MCF 10A (cell line): Measurements from ENCODE around the gene ATXN7L1. TPM values are rescaled to one million over a fixed set of nuclear protein-coding genes. Genes with fewer than 3 reads are reported as not detected.

ENCODE experiments used
- BruUV-seq: library from RNA; stranded (reverse); fragments of 400-500 nt; replicated peaks from 2 replicates; lab custom pipeline; 2021; lab: Mats Ljungman, UMichigan
- CTCF ChIA-PET: fragments of 300-600 bp; sonication (Branson Sonifier 250); formaldehyde crosslinking; extraction: SDS; loops from one replicate; lab custom pipeline; 2021; ENCODE audit warnings: antibody characterized with exemption, inconsistent platforms; lab: Yijun Ruan, JAX
- POLR2A ChIA-PET: fragments of 300-600, 350-650 bp; sonication (Branson Sonifier 250); formaldehyde crosslinking; extraction: SDS; loops from one replicate; lab custom pipeline; 2020; ENCODE audit warnings: antibody characterized with exemption, inconsistent platforms; lab: Yijun Ruan, JAX
- DNase-seq: peaks from one replicate; pipeline ENCODE4 v3.0.0-alpha.2; 2018; ENCODE audit not compliant: unreplicated experiment
- H3K27ac Mint-ChIP-seq: one replicate; pipeline ENCODE4 v1.8.0; 2022; ENCODE audit warnings: mild to moderate bottlenecking, low read depth, mixed read lengths; ENCODE audit not compliant: unreplicated experiment
- H3K27me3 Mint-ChIP-seq: one replicate; pipeline ENCODE4 v1.8.0; 2022; ENCODE audit warnings: mixed read lengths; ENCODE audit not compliant: insufficient read depth, unreplicated experiment
- H3K36me3 Mint-ChIP-seq: one replicate; pipeline ENCODE4 v1.8.0; 2022; ENCODE audit warnings: mild to moderate bottlenecking, moderate library complexity, mixed read lengths; ENCODE audit not compliant: insufficient read depth, unreplicated experiment
- H3K4me1 Mint-ChIP-seq: one replicate; pipeline ENCODE4 v1.8.0; 2022; ENCODE audit warnings: mixed read lengths; ENCODE audit not compliant: insufficient read depth, unreplicated experiment
- H3K4me3 Mint-ChIP-seq: one replicate; pipeline ENCODE4 v1.8.0; 2022; ENCODE audit warnings: mild to moderate bottlenecking, moderate library complexity, mixed read lengths; ENCODE audit not compliant: unreplicated experiment
- H3K9me3 Mint-ChIP-seq: one replicate; pipeline ENCODE4 v1.8.0; 2022; ENCODE audit warnings: mixed read lengths; ENCODE audit not compliant: unreplicated experiment
- intact Hi-C: fragments of 100-400 bp; cut with micrococcal nuclease; formaldehyde crosslinking; loops from 2 replicates; pipeline ENCODE4 v1.14.1; 2022
- total RNA-seq: library from RNA; stranded (reverse); gene quantifications from 2 replicates; pipeline ENCODE4 v1.2.3, GENCODE V29; 2022
- TF ChIP-seq, protein P1 (sequence below): fragments of 200-600 bp; IDR thresholded peaks from one replicate; pipeline ENCODE4 v1.8.0; 2022; ENCODE audit warnings: antibody characterized with exemption, mild to moderate bottlenecking; ENCODE audit not compliant: unreplicated experiment

Gene ATXN7L1
- total RNA-seq, 1 experiment from 2014 or later: 10.0 TPM

DNA sequence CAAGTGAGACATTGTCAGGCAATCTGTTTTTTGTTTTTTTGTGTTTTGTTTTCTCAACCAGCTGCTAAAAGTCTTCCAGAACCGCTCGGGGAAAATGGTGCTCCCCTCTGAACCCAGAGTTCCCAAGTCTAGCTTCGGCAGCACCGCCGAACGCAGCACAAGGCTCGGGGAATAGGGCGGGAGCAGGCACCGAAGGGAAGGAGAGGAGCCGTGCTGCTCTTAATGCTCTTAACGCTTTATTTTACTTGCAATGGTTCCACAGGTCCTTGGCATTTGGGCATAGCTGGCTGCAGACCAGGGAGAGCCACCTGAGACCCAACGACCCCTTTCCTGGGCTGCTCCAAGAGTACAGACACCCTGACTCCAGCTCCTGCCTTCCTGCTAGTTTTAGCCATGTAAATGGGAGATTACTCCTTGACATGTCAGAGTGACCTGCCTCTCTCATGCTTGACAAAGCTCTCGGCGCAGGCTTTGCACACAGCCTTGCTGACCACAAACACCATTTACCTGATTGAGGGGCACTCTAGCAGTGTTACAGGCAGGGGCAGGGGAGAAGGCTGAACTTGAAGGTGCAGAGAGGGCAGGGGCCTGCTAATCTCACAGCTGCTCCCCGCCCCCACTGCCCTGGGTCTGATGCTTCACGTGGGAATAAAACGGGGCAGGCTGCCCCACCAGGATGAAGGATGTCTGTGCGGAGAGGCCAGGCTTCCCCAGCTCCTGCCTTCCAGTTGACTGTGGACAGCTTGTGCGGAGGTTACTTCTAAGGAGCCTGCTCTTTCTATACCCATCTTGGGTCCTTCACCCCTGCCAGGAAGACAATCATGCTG lies 236.5 kb downstream of the ATXN7L1 start:
- CTCF ChIA-PET: interaction anchor here (0.6 to 1.1 kb wide), 2 partner anchors 12 to 63 kb away, joined by 3 read pairs; no protein-coding TSS in a partner anchor
- Mint-ChIP-seq H3K4me3 (no peak overlapping the region), H3K9me3 (no peaks in the 10 kb centered on the region), H3K36me3 (peaks cover 7% of the 10 kb centered on the region), H3K27me3 (no peaks in the 10 kb centered on the region), H3K4me1 (no peaks in the 10 kb centered on the region), H3K27ac (no peak overlapping the region)
- no TSS peak for BruUV-seq
- no peak for DNase-seq
- POLR2A ChIA-PET: no interaction called here
- intact Hi-C loops: no loop called here
- TF ChIP-seq, protein P1, sequence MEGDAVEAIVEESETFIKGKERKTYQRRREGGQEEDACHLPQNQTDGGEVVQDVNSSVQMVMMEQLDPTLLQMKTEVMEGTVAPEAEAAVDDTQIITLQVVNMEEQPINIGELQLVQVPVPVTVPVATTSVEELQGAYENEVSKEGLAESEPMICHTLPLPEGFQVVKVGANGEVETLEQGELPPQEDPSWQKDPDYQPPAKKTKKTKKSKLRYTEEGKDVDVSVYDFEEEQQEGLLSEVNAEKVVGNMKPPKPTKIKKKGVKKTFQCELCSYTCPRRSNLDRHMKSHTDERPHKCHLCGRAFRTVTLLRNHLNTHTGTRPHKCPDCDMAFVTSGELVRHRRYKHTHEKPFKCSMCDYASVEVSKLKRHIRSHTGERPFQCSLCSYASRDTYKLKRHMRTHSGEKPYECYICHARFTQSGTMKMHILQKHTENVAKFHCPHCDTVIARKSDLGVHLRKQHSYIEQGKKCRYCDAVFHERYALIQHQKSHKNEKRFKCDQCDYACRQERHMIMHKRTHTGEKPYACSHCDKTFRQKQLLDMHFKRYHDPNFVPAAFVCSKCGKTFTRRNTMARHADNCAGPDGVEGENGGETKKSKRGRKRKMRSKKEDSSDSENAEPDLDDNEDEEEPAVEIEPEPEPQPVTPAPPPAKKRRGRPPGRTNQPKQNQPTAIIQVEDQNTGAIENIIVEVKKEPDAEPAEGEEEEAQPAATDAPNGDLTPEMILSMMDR: no peak

DNA sequence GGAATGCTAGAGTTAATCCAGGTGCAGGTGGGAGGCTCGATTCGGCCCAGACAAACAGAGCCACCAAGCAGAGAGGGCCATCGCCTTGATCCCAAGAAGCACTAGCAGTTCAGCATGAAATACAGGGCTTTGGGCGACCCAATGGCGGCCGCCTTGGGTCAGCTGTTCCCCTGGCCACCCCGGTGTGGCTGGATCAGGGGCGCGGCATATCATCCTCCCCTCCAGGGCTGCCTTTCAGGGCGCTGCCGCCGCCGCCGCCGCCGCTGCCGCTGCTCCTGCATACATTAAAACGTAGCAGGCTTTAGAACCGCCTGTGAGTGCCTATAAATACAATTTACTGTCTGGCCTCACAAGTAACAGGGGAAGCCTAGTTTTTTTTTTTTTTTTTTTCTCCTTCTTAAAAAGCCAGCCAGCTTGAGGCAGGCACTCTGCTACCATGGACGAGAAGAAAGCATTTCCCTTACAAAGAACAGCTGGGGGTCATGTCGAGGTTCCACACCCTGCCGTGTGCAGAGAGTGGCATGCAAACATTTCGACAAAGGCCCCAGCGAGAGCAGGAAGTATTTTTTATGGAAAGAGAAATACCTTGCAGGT lies 237.4 kb downstream of the ATXN7L1 start:
- intact Hi-C loops: no loop called here
- Mint-ChIP-seq H3K27ac (no peak overlapping the region), H3K9me3 (no peaks in the 10 kb centered on the region), H3K4me3 (no peak overlapping the region), H3K4me1 (no peaks in the 10 kb centered on the region), H3K36me3 (peaks cover 10% of the 10 kb centered on the region), H3K27me3 (no peaks in the 10 kb centered on the region)
- CTCF ChIA-PET: interaction anchor here (1.1 kb wide), 1 partner anchor 13 kb away, joined by 3 read pairs; no protein-coding TSS in a partner anchor
- POLR2A ChIA-PET: no interaction called here
- DNase-seq: no peak
- no TSS peak for BruUV-seq
- TF ChIP-seq, protein P1: no peak

DNA sequence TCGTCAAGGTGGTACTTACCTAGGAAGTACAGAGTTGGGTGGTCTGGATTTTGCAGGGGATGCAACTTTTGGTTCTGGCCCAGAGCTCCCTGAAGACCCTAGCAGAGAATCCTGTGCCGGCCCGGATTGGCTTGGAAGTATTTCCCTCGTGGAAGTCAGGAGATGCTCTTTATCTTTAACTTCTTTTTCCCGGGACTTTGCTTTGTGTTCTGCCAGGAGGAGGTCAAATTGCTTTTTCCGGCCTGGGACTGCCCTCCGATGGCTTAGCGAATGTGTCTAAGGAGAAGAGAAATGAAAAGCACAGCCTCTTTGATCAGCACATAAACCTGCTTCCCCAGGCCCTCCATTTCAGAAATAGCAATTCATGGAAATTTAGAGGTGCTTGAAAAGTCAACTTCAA lies 238.1 kb downstream of the ATXN7L1 start:
- H3K27me3 Mint-ChIP-seq: no peaks in the 10 kb centered on the region
- H3K36me3 Mint-ChIP-seq: peaks cover 13% of the 10 kb centered on the region
- H3K27ac Mint-ChIP-seq: no peak overlapping the region
- CTCF ChIA-PET: no interaction called here
- TF ChIP-seq, protein P1: no peak
- BruUV-seq: no TSS peak
- no peaks in the 10 kb centered on the region for H3K9me3 Mint-ChIP-seq
- no peak for DNase-seq
- H3K4me3 Mint-ChIP-seq: no peak overlapping the region
- POLR2A ChIA-PET: no interaction called here
- no peaks in the 10 kb centered on the region for H3K4me1 Mint-ChIP-seq
- intact Hi-C loops: no loop called here

DNA sequence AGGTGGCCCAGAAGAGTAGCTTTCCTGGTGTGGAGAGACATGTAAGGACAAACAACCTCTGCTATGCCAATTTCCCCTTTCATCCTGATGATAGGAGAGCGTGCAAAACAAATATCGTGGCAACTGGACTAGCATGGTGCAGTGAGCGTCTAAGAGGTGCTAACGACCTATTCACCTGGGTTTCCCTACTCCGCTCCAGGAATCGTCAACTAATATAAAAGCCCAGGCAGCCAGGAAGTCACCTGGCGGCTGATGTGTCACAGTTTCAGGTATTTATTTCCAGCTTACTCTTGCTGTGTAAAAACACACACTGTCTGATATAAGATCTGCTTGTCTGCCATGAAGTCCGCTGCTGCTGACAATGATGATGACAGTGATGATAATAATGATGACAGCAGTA lies 238.6 kb downstream of the ATXN7L1 start:
- CTCF ChIA-PET: interaction anchor here (1.5 kb wide), 1 partner anchor 405 kb away, joined by 5 read pairs; no protein-coding TSS in a partner anchor

More for the DNA sequence above, 238.6 kb downstream of the ATXN7L1 start:
- POLR2A ChIA-PET: no interaction called here
- no peaks in the 10 kb centered on the region for H3K9me3 Mint-ChIP-seq
- H3K27me3 Mint-ChIP-seq: no peaks in the 10 kb centered on the region
- BruUV-seq: no TSS peak
- H3K27ac Mint-ChIP-seq: no peak overlapping the region
- no peaks in the 10 kb centered on the region for H3K4me1 Mint-ChIP-seq
- H3K4me3 Mint-ChIP-seq: no peak overlapping the region
- TF ChIP-seq, protein P1: no peak
- peaks cover 16% of the 10 kb centered on the region for H3K36me3 Mint-ChIP-seq
- intact Hi-C loops: no loop called here
- DNase-seq: no peak
